ENCODE data around the gene CUTC.

- TF ChIP-seq CTCF (IDR thresholded peaks at IDR 0.05; ENCODE audit: low read depth, low read length, missing input control) (no peak), REST (IDR thresholded peaks at IDR 0.05) (no peak), ZBTB33 (IDR thresholded peaks at IDR 0.05) (no peak), EGR1 (IDR thresholded peaks at IDR 0.05; ENCODE audit: low read depth in 2 of 2) (no peak), RAD21 (IDR thresholded peaks at IDR 0.05) (no peak), YY1 (IDR thresholded peaks at IDR 0.05) (no peak), SP1 (IDR thresholded peaks at IDR 0.05) (no peak)
These were observed 31.4 kb upstream of the CUTC start for GRCh38 chr10:99700649-99701048.

Data from liver (tissue), 3 donors.